Activated gamma-delta T cell treated with Interleukin-2 at 50 U/mL for 16 hours (primary cell): ENCODE results near the gene SLC25A4.
A peak's percentile ranks its signal among the peaks of the same experiment; 100 is the strongest.
"Not testable (repeated sequence)": the region's sequence is repeated elsewhere in the genome, so short reads cannot be mapped to it uniquely, and the experiment has no call there.

Experiments
- DNase-seq: peaks from one replicate; pipeline ENCODE4 v3.0.0-alpha.2; 2020

The SLC25A4 gene

DNA sequence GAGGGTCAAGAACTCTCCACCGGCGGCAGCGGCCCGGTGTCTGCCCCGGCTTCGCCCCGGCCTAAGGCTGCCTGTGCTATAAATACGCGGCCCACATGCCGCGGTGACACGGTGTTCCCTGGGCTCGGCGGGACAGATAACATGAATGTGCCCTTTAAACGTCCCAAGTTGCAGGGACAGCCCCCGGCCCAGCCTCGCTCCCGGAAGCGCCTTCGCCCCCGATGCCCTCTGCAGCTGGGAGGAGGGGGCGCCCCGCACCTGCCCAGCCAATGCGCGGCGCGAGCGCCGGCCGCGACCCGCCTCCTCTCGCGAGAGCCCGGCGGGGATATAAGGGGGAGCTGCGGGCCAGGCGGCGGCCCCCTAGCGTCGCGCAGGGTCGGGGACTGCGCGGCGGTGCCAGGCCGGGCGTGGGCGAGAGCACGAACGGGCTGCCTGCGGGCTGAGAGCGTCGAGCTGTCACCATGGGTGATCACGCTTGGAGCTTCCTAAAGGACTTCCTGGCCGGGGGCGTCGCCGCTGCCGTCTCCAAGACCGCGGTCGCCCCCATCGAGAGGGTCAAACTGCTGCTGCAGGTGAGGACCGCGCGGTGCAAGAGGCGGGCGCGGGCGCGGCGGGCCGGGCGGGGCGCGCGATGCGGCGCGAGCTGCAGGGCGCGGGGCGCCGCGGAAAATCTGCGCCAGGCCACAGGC, at the start of gene SLC25A4:
SLC25A4 (plus strand) TSS at position 355 of the 689 bp plus-strand sequence; CDS start at position 462, 107 bp downstream.
- DNase-seq, result peak; percentile 80

DNA sequence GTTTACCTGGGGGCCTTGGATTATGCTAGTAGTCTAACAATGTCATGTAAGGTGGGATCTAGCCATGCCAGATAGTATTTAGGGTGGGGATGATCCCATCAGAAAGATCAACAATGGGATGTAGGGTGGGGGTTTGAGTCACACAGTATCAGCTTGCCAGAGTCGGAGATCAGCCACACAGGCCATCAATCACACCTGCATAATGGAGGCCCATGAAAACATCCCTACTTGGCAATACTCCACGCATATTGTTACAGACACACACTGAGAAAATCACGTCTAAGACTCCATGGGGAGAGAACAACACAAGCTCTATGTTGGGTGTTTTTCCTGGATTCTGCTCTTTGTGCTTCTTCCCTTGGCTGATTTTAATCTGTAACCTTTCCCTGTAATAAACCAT, 49.5 kb upstream of the SLC25A4 start:
- DNase-seq, result no peak

DNA sequence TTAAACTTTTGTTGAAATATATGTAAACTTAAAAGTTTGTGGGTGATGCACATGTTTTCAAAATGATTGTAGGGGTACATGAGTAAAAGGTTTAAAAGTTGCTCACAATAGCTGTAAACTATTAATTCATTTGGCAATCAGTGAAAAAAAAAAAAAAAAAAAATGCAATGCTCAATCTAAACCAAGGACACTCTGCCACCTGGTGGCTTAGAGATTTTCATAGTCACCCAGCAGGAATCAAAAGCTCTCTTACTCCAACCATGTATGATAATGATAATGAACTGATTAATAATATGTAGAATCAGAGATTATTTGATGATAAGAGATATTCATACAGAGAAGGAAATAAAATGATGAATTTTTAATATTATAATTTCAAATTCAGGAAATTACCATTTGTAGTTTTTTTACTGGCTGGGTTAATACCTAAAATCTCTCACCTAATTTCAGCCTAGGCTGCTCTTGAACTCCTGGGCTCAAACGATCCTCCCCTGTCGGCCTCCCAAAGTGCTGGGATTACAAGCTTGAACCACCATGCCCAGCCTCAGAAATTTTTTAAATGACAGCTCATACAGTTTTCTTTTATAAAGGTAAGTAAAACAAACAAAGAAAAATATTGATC, 46.9 kb upstream of the SLC25A4 start:
- no peak for DNase-seq

DNA sequence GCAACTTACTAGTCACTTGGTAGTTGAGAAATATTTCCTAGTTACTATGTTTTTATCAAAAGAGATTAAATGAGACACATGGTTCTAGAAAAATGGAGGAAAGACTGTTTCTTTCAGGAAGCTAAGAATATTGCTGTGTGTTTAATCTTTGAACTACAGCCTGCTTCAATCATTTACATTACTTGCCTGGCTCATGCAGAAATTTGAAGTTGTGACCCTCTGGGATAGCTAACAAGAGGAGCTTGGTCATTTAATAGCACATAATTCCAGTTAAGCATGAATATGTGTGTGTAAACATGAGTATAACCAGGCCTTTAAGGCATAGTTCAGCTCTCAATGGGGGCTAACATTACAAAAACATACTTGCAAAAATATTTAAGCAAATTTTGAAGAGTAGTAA, 44.6 kb upstream of the SLC25A4 start:
- no peak for DNase-seq

DNA sequence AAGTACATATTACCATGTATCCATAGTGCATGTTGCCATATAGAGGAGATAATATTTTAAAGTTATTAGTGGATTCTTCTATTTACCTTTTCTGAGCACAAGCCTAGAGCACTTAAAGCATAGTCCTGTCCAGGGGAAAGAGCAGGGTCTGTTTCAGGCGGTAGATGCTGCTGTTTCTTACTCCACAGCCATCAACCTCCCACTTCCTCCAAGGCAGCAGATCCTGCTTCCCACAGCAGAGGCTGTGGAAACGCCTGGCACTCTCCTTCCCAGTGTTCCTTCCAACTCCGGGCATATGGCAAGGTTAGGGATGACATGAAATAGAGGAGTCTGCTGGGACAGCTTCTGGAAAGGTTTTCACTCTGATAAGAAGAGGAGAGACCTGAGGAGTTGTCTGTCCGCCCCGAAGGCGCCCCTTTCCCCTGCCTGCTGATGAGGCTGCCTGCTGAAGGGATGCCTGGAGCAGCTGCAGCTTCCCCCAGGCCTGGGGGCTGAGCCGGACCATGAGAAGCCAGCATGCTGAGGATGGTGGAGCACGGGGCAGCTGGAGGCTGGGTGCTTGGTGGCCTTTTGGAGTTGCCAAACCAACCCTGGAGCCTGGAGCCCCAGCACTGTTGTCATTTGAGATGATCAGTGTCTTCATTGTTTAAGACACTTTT, 43.9 kb upstream of the SLC25A4 start:
- no peak for DNase-seq

DNA sequence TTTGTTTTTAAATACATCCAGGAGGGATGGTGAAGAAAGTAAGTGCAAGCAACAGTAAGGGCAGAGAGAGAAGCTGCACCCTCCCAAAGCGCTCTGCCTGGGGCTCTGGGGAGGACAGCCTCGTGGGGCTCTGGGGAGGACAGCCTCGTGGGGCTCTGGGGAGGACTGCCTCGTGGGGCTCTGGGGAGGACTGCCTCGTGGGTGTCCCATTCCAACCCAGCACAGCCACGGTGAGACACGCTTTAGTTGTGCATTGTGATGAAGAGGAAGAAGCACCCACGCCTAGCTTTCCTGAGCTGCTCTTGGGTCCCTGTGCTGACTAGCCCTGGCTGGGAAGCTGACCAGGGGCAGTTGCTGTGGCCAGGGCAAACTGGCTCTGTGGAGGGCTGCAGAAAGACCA, 43.1 kb upstream of the SLC25A4 start:
- DNase-seq, result no peak

DNA sequence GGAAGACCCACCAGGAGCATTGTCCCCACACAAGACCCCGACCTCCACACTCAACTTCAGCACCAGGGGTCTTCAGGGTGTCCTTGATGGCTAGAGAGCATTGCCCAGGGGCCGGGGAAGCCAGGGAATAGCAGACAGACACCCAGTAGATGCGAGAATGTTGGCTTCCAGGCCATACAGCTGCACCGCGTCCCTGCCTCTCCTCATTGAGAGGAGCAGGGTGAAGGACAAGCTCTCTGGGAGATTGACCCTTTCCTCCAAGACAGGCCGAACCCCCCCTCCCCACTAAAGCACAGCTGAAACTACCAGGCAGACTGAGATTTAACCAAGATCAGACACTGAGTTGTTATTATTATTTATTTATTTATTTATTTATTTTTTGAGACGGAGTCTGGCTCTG, 42.6 kb upstream of the SLC25A4 start:
- no peak for DNase-seq

DNA sequence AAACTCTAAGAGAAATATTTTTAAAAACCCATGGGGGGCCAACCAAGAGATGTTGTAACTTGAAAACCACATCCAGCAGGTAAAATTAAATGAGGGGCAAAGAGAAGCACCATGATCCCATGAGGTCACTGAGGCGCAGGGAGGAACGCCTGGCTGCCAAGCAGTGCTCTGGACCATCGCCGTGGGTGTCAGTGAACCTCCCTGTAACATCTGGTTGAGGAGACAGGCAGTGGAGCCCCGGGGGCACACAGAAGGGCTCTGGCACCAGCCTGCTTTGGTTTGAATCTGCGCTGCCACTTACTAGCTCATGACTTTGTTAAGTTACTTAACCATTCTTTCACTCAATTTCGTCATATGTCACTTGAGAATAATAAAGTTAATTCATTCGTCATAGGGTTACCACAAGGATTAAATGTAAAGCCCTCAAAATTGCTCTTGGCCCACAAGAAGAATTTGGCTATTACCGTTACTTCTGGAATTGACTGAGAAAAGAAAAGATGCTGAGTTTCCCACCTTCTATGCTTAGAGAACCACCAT, 41.6 kb upstream of the SLC25A4 start:
- DNase-seq, result no peak

DNA sequence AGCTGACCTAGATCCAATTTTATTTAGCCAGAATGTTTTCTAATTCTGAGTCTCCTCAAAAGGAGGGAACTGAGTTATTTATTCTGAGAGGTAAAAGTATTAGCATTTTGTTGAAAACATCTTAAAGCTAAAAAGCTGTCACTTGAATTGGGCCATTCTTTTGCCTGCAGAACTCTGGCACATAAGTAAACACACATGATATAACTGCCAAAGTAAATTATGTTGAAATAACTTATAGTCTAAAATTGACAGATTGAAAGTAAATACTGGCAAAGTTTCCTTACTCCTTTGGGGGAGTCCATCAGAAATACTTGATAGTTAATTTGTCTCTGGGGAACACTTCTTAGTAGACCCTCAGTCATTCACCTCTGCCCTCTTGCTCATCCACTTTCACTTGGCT, 38.3 kb upstream of the SLC25A4 start:
- no peak for DNase-seq

DNA sequence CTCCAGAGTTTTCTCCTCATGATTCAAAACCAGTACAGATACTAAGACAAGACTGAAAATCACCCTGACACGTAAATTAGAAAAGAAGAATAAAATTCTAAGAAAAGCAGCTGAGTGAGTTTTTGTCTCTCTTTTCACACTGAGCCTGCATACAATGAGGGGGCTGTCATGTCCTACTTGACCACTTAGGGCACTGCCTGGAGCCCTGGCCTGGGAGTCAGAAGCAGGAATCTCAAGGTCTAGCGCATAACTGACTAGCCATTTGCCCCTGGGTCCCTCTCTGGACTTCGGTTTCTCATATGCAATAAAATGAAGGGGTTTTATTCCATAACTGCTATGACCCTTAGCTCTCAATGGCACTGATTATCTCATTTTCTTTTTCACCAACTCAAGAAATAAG, 36.7 kb upstream of the SLC25A4 start:
- no peak for DNase-seq

DNA sequence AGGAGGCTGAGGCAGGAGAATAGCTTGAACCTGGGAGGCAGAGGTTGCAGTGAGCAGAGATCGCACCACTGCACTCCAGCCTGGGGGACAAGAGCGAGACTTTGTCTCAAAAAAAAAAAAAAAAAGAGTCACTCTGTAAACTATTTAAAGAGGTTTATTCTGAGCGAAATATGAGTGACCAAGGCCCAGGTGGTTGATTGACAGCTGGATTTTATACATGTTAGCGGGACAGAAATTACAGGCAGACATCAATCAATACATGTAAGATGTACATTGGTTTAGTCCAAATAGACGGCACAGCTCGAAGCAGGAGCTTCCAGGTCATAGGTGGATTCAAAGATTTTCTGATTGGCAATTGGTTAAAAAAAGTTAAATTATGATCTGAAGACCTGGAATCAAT, 35.5 kb upstream of the SLC25A4 start:
- not testable (repeated sequence) for DNase-seq

DNA sequence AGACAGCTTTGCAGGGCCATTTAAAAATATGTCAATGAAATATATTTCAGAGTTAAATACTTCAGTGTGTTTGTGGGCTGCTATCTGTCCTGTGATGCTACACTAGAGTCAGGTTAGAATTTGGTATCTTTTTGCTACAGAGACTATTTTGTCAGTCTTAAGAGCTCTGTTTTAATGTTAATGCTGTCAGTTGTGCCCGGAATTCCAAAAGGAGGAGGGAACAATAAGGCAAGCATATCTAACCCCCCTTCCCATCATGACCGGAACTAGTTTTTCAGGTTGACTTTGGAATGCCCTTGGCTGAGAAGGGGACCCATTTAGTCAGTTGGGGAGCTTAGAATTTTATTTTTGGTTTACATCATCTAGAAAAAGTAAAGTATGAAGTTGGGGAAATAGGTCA, 34.9 kb upstream of the SLC25A4 start:
- no peak for DNase-seq

DNA sequence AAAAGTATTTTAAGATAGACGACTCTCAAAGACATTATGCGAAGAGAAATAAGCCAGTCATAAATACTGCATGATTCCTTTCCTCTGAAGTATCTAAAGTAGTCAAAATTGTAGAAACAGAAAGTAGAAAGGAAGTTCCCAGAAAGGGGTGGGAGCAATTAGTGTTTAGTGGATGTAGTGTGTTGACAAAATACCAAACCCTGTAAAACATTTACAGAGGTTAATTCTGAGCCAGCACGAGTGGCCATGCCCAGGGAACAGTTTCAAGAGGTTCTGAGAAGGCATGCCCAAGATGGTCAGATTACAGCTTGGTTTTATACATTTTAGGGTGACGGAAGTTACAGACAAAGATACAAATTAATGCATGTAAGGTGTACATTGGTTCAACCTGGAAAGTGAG, 34.4 kb upstream of the SLC25A4 start:
- no peak for DNase-seq

DNA sequence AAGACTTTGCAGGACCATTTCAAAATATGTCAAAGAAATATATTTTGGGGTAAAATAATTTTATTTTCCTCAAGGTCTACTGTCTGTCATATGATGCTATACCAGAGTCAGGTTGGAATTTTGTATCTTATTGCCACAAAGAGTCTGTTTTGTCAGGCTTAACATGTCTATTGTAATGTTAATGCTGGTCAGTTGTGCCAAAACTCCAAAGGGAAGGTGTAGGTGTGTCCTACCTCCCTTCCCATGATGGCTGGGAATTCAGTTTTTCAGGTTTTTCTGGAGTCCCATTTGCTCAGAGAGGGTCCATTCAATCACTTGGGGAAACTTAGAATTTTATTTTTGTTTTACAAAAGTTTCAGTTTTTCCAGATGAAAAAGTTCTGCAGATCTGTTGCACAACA, 33.3 kb upstream of the SLC25A4 start:
- no peak for DNase-seq

DNA sequence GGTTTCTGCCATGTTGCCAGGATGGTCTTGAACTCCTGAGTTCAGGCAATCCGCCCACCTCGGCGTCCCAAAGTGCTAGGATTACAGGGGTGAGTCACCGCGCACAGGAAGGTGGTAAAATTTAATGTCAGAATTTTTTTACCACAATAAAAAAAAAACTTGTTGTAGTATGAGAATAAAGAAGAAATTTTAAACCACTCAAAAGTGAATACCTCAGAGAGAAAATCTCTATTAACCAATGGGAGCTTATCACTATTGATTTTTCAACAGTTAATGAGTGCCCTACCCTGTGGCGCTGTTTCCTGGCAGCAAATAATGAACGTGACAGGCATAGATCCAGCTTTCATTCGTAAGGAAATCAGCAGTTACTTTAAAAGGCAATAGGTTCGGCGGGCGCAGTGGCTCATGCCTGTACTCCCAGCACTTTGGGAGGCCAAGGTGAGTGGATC, 32.7 kb upstream of the SLC25A4 start:
- DNase-seq, result no peak

DNA sequence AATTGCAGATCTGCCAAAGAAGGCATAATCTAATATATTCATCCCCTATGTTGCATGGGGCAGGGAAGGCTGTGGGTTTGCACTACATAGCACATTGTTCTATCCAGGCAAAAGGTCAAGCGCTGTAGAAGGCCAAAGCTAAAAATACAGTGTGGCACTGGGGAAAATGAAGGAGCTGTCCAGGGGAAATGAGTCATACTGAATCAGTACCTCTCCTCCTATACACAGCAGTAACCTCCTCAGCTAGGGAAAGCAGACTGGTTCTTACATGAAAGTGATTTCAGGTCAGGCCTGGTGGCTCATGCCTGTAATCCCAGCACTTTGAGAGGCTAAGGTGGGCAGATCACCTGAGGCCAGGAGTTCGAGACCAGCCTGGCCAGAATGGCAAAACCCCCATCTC, 31.0 kb upstream of the SLC25A4 start:
- DNase-seq, result no peak

DNA sequence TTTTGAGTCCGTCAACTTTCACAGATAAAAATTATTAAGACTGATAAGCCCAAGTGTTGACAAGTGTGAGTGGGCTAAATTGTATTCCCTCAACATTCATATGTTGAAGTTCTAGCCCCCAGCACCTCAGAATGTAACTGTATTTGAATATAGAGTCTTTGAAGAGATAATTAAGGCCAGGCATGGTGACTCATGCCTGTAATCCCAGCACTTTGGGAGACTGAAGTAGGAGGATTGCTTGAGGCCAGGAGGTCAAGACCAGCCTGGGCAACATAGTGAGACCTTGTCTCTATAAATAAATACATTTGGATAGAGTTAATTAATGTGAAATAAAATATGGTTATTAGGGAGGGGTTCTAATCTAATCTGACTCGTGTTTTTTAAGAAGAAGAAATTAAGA, 29.7 kb upstream of the SLC25A4 start:
- DNase-seq, result no peak

DNA sequence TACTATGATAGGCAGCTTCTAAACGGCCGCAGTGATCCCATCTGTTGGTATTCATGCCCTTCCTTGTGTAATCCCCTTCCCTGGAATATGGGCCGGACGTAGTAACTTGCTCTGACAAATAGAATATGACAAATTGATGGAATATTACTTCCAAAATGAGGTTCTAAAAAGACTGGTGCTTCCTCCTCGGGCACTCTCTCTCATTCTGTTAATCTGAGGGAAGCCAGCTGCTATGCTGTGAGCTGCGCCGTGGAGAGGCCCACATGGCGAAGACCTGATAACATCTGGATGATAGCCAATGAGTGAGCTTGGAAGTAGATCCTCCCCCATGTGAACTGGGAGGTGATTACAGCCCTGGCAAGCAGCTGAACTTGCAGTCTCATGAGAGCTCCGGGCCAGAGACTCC, 27.2 kb upstream of the SLC25A4 start:
- DNase-seq, result no peak

DNA sequence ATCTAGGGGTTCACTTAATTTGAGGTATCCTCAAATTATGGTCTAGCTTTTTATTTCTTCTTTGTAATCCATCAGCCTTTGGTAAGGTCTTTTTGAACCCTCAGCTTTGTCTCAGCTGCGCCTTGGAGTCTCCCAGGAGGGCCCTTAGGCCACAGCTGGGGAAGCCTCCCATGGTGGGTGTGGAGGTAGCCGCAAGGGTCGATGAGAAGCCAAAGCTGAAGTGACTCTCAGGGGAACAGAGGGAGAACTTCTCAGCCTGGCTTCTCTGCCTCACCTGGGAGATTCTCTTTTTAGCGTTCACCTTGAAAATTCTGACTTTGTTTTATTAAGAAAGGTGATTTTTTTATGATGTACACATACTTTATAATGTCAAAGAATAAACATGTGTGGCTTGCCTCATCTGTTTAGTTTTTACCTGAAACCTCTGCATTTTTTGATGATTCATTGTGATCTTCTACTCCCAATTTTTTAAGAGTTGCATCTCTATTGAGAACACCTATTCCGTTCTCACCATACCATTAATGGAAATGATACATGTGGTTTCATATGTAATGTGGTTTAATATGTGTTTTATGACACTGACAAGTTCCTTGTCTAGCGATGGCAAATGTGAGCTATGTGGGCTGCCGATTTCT, 25.6 kb upstream of the SLC25A4 start:
- DNase-seq, result no peak

DNA sequence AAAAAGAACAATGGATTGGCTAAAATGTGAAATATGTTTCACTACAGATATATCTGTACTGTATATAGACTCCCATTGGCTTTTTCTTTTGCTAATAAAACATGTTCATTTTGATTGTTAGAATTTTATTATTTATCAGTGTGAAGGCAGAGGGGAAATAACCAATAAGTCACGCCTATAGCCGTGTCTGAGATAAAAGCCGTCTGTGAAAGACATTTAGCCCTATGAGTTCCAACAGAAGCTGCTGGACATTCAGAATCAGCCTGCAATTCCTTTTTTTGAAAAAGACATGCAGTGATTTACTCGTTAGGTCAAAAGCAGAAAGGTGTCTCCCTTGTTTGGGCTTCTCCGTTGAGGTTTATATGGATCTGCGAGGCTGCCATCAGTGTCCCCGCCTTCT, 24.2 kb upstream of the SLC25A4 start:
- no peak for DNase-seq

DNA sequence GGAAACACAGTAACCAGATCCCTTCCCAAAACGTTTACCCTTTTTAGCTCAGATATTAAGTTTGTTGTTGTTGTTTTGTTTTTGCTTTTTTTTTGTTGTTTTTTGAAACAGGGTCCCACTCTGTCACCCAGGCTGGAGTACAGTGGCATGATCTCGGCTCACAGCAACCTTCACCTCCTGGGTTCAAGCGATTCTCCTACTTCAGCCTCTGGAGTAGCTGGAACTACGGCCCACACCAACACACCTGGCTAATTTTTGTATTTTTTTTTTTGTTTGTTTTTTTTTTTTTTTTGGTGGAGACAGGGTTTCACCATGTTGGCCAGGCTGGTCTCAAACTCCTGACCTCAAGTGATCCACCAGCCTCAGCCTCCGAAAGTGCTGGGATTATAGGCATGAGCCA, 23.6 kb upstream of the SLC25A4 start:
- DNase-seq, result not testable (repeated sequence)

DNA sequence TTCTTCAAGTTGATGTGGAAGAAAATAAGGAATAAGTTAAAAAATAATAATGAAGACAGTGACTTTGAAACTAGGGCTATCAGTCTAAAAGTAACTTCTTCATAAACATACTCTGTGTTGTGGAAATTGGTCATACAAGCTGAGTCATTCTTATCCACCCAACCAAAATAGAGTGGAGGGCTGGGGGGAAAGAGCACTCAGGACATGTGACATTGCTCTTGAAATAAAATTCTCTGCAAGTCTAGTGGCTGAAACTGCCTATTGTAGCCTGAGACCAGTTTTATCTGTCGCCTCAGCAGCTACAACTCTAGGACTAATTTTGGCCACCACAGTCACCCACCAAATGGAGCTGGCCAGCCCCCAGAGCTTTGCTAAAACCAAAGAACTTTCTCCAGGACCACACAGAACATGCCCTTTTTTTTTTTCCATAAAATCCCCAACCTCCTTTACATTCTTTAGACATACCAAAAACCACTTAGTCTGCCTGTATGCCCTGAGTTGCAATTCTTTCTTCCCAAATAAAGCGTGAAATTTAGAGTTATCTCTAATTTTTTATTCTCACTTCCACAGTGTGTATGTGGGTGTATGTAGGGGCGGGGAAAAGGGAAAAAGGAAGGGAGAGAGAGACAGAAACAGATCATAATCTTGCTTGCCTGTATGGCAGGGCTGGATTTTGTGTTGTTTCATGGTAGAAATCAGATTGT, 23.0 kb upstream of the SLC25A4 start:
- DNase-seq, result no peak

DNA sequence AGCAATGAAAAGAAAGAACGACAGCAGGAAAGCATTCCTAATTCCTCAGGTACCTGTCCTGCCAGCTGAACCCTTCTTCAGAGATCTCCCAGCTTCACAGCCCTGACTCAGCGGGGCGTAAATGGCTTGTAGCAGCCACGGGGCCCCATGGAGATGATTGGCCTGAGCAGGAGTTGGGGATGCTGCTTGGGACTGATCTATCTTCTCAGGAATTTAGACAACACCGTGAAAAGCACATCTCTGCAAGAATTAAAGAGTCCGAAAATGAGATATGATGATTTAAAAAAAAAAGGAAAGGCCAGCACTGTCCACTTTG, 22.5 kb upstream of the SLC25A4 start:
- no peak for DNase-seq
